ENCODE data around the gene CDKN2A.
A peak's percentile ranks its signal among the peaks of the same experiment; 100 is the strongest.

The CDKN2A gene

GRCh38 chr9:21991072-21991959 is 2.9 kb downstream of the CDKN2A start:
- peak overlapping the region; percentile 54 for H3K27ac ChIP-seq (replicated peaks)
- peak overlapping the region; percentile 29 for H3K4me3 ChIP-seq (replicated peaks; ENCODE audit: insufficient read depth, low read length)
- DNase-seq (ENCODE audit: low read depth in 1 of 2, low spot score in 1 of 2): no peak
- no peaks in the 10 kb centered on the region for H3K27me3 ChIP-seq (ENCODE audit: insufficient read depth, poor library complexity, severe bottlenecking)
- TF ChIP-seq GABPA (IDR thresholded peaks at IDR 0.05; ENCODE audit: low read depth) (no peak), CTCF (IDR thresholded peaks at IDR 0.05; ENCODE audit: insufficient read depth, low read length) (no peak), SPI1 (IDR thresholded peaks at IDR 0.05; ENCODE audit: borderline replicate concordance, low read depth) (no peak), POLR2AphosphoS5 (IDR thresholded peaks at IDR 0.05; ENCODE audit: low read depth) (no peak), REST (IDR thresholded peaks at IDR 0.05; ENCODE audit: insufficient replicate concordance, low read depth) (no peak)

GRCh38 chr9:21989440-21990189 is 4.6 kb downstream of the CDKN2A start:
- H3K4me3 ChIP-seq (replicated peaks; ENCODE audit: insufficient read depth, low read length): no peak overlapping the region
- H3K27me3 ChIP-seq (ENCODE audit: insufficient read depth, poor library complexity, severe bottlenecking): no peaks in the 10 kb centered on the region
- no peak overlapping the region for H3K27ac ChIP-seq (replicated peaks)
- no peak for DNase-seq (ENCODE audit: low read depth in 1 of 2, low spot score in 1 of 2)
- no peak for TF ChIP-seq REST (IDR thresholded peaks at IDR 0.05; ENCODE audit: insufficient replicate concordance, low read depth)
- no peak for TF ChIP-seq SPI1 (IDR thresholded peaks at IDR 0.05; ENCODE audit: borderline replicate concordance, low read depth)
- TF ChIP-seq CTCF (IDR thresholded peaks at IDR 0.05; ENCODE audit: insufficient read depth, low read length): no peak

- no peaks in the 10 kb centered on the region for H3K27me3 ChIP-seq (ENCODE audit: insufficient read depth, poor library complexity, severe bottlenecking)
- H3K27ac ChIP-seq (replicated peaks): peak overlapping the region; percentile 36; the same call in 1 of the 2 replicates
Measured at GRCh38 chr9:21988056-21988990, 5.9 kb downstream of the CDKN2A start.

More at GRCh38 chr9:21988056-21988990, 5.9 kb downstream of the CDKN2A start:
- TF ChIP-seq GABPA (IDR thresholded peaks at IDR 0.05; ENCODE audit: low read depth): no peak
- TF ChIP-seq REST (IDR thresholded peaks at IDR 0.05; ENCODE audit: insufficient replicate concordance, low read depth): no peak
- no peak for TF ChIP-seq SPI1 (IDR thresholded peaks at IDR 0.05; ENCODE audit: borderline replicate concordance, low read depth)
- no peak overlapping the region for H3K4me3 ChIP-seq (replicated peaks; ENCODE audit: insufficient read depth, low read length)
- no peak for DNase-seq (ENCODE audit: low read depth in 1 of 2, low spot score in 1 of 2)
